Fibroblast of gingiva (primary cell): ENCODE measurements around the gene ADGRL3.
"Not testable (repeated sequence)": the region's sequence is repeated elsewhere in the genome, so short reads cannot be mapped to it uniquely, and the experiment has no call there.

Experiments
- DNase-seq: peaks from one replicate; pipeline ENCODE4 v3.0.0-alpha.2; 2011; ENCODE audit warnings: low read depth

Gene ADGRL3

GRCh38 chr4:61205066-61205465 lies 4.9 kb downstream of the ADGRL3 start:
- DNase-seq, result no peak

DNA sequence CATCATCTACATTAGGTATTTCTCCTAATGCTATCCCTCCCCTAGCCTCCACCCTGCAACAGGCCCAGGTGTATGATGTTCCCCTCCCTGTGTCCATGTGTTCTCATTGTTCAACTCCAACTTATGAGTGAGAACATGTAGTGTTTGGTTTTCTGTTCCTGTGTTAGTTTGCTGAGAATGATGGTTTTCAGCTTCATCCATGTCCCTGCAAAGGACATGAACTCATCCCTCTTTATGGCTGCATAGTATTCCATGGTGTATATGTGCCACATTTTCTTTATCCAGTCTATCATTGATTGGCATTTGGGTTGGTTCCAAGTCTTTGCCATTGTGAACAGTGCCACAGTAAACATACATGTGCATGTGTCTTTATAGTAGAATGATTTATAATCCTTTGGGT lies 7.0 kb downstream of the ADGRL3 start:
- DNase-seq, result not testable (repeated sequence)

DNA sequence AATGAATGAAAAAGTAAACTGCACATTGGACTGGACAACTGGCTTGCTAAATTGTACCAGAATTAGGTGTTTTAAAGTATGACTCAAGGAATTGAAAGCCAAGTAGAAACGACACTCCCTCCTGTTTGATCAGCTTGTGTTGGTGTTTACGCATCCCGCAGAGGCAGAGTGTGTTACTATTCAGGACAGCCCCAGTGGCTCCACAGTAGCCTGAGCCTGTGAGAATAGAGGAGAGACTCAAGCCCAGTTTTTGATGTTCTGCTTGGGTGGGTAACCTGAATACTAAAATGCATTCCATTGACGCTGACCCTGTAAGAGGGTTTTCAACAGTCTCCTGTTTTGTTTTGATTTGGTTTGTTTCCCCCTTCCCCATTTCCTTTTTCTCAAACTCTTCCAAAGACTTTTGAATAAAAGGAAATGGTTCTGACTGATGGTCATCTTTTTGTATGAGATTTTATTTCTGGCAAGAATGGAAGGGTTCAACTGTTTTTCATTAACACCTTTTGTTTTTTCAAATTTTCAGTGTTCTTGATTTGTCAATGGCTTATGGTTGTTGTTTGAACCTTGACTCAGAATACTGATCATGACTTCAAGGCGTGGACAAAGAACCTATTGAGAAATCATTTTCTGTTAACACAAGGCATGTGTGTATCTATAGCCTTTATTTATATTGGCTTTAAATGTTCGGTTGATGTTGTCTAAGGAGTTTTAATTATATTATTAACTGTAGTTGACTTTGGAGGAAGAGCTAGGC lies 10.2 kb downstream of the ADGRL3 start:
- DNase-seq, result no peak

DNA sequence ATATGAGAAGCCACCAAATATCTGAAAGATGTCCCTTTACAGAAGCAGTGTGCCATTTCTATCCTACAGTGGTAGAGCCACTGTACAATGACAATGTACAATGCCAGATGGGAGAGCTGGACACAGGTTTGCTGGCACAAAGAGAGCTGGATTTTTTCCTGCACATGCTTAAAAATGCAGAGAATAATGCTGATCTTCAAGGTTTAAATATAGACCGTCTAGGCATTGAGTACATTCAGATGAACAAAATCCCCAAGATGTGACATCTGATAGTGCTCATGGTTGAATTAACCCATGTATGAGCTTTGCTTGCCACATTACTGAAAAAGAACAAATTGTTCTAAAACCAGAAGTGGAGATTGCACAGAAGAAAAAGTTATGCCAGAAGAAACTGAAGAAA lies 11.7 kb downstream of the ADGRL3 start:
- DNase-seq, result no peak

DNA sequence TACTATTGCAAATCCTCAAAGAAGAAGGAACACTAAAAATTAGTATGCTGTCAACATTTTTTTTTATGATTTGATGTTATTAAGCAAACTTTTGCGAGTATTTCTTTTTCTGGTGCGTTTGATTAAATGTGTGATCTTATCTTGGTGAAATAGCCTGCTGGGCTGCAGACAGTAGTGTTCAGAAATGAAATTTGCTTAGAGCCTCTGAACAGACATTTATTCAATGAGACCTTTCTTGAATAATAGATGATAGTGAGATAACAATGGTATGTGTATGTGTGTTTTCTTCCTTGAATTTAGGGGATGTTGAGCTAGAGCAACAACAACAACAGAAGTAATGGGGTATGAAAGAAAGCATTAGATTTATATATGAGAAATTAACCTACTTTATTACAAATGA lies 12.7 kb downstream of the ADGRL3 start:
- DNase-seq, result no peak

DNA sequence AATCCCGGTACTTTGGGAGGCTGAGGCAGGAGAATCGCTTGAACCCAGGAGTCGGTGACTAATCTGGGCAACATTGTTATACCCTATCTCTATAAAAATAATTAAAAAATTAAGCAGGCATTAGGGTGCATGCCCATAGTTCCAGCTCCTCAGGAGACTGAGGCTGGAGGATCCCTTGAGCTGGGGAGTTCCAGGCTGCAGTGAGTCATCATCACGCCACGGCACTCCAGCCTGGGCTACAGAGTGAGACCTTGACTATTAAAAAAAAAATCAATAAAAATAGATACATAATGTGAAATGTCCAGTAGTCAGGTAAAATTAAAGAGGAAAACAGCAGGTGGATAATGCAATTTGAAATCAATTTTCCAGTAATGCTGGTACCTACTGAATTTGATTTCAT lies 14.6 kb downstream of the ADGRL3 start:
- DNase-seq, result no peak

DNA sequence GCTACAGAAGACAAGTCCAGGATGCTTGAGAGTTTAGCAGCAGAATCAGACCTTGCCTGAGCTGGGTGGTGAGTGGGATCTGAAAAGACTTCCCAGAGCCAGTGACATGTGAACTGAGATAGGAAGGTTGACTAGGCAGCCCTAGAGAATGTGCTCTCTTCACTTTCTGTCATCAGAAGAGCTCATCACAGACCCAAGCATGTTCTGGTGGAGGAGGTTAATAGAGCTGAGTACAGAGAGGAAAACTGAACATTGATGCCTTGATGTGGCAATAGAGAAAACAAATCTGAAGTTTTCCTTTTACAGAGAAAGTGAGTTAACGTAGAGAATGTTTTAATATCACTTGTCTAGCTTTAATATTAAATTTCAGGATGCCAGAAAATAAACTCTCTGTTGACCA lies 17.1 kb downstream of the ADGRL3 start:
- DNase-seq, result no peak

DNA sequence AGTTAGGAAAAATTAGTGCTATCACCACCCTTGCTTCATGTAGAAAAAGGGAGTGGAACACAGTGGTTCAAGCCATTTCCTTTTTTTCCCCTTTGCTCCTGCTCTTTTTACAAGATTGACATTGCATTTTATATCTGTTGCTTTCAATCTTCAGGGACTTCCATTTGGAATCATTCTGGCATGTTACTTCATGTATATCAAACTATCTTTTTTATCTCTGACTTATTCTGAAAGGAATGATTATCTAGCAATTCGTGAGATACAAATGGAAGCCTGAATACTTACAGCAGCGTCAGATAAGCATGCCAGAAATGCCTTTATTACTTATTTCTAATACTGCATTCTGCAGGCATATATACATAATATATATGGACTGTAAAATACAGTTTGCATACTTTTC lies 20.4 kb downstream of the ADGRL3 start:
- DNase-seq, result no peak

GRCh38 chr4:61223385-61223784 lies 23.3 kb downstream of the ADGRL3 start:
- DNase-seq, result no peak

DNA sequence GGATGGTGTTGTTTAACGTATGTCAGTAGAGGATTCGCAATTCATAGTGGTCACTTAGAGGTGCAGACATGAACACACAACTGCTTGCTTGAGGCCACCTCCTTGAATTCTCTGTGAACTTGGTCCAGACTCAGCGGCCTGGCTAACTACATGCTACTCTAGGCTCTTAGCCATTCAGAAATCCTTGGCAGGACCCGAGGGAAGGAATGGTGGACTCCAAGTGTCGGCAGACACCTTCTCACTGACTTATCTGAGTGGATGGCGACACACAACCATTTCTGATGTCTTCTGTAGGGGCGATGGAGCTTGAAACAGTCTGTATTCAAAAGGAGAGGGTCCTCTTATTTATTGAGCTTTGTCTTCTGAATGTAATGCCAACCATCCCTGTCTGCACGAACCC lies 24.4 kb downstream of the ADGRL3 start:
- DNase-seq, result no peak

GRCh38 chr4:61225656-61226055 lies 25.5 kb downstream of the ADGRL3 start:
- DNase-seq, result no peak

GRCh38 chr4:61231421-61231820 lies 31.3 kb downstream of the ADGRL3 start:
- no peak for DNase-seq

- DNase-seq, result no peak
Observed at GRCh38 chr4:61239250-61239649, 39.1 kb downstream of the ADGRL3 start.

- DNase-seq, result no peak
Observed at GRCh38 chr4:61243962-61244361, 43.8 kb downstream of the ADGRL3 start.

- DNase-seq, result no peak
Observed at GRCh38 chr4:61245069-61245714, 45.1 kb downstream of the ADGRL3 start.

- no peak for DNase-seq
Observed at GRCh38 chr4:61246034-61246433, 45.9 kb downstream of the ADGRL3 start.

DNA sequence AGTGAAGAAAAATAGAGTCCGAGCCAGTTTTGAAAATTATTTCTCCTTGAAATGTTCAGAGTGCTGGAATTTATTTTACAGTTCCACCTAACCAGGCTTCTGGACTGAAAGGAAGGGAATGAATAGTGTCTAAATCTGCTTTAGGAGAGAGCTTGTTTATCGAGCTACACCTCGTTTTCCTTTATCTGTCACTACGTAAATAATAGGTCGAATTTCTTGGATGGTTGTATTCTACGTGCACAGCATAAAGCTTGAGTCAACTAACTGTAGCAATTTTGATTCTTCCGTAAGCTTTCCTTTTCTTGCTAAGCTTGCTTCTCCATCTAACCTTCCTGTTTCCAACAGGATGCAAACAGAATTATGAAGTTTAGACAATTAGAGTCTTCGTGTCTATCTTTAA lies 48.6 kb downstream of the ADGRL3 start:
- no peak for DNase-seq

DNA sequence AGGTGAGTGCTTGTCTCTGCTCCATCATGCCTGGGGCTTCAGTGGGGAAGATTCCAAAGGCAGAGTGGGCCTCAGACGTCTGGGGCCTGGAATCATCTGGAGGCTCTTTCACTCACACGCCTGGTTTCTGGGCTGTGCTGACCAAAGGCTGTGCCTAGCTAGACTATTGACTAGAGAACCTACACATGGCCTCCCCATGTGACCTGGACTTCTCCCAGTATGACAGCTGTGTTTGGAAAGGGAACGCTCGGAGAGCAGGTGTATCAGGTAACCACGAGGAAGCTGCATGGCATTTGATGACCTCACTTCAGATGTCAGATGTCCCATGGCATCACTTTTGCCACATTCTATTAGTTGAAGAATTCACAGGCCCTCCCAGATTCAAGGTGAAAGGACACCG lies 51.0 kb downstream of the ADGRL3 start:
- no peak for DNase-seq

DNA sequence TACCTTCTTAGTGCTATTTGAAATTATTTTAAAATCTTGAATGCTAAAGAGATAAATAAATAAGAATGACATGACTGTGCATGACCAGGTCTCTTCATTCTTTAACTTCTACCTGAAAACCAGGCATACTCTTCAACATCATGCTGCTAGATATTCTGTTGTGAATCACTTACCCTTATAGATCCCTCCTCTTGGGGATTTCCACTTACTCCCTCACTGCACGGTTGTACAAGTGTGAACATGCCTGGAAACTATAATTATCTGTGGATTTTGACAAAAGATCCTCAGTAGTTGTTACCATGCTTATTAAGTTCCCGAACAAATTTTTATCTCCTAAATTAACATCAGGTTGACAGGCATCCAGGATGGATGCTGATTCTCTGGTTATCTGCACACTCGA lies 54.3 kb downstream of the ADGRL3 start:
- DNase-seq, result no peak

GRCh38 chr4:61273233-61273632 lies 73.1 kb downstream of the ADGRL3 start:
- no peak for DNase-seq

DNA sequence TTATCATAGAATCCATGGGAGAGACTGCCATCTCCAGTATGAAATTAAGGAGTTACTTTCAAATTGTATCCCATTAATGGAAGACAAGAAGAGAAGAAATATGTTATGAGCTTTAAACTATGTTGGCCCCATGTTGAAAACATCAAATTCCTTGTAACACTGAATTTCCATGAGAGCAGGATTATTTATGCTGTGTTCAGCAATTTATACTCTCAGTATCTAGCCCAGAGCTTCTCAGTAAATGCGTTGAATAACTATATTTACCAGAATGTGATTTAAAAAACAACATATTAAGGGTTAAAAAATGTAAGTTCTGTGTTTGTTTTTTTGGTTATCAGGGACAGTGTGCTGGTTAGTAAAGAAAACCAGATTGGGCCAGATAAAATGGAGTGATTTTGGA lies 74.2 kb downstream of the ADGRL3 start:
- DNase-seq, result no peak

DNA sequence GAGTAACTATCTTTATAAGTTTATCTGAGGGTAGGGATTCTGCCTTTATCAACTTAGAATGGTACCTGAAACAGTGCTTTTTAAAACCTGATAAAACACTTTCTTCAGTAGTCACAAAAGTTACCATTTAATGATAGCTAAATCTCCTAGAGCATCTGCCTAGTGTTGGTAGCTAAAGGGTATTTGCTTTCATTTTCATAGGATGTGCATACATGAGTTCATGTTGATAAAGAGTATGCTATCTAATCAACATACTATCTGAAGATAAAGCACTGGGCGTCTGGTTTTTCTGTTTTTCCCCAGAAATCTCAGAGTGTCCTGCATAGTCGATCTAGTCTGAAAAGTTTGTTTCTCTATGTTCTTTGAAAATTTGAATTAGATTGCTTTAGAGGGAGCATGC lies 75.1 kb downstream of the ADGRL3 start:
- DNase-seq, result no peak

DNA sequence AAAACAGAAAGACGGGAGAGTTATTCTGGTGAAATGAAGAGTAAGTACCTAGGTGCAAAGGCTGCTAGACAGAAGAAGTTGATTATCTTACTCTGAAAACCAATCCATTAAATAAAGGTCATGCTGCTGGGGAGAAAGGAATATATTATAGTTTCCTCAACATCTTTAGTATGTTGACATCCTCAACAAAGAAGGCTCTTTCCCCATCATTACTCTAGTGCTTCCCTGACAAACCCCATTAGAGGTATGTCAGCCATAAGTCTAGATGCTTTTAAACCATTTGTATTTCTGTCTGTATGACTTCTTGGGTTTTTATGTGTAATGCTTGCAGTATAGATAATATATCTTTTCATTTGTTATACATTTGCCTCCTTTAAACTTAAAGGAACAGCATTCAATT lies 75.9 kb downstream of the ADGRL3 start:
- no peak for DNase-seq
